OCI-LY3 (cell line): ENCODE results near the gene OVCA2.

Experiments used
- H2AFZ ChIP-seq: fragments of 200-600, 300-600 bp; shearing (Covaris generic); 2 replicates; pipeline ENCODE4 v1.6.0; 2014; ENCODE audit warnings: antibody characterized with exemption, low read depth, low read length
- H3K27ac ChIP-seq: fragments of 200-600, 300-600 bp; sonication (generic); 2 replicates; pipeline ENCODE4 v1.5.1; 2014; ENCODE audit warnings: mild to moderate bottlenecking, low read length, moderate library complexity, mixed read lengths
- H3K27me3 ChIP-seq: fragments of 200-600, 300-600 bp; sonication (generic); 2 replicates; pipeline ENCODE4 v1.6.1; 2014; ENCODE audit warnings: low read depth, low read length, mixed read lengths
- H3K36me3 ChIP-seq: fragments of 200-600, 300-600 bp; sonication (generic); replicated peaks from 2 replicates; pipeline ENCODE3; 2014; ENCODE audit warnings: low read depth, low read length, mixed read lengths
- H3K4me1 ChIP-seq: fragments of 300-600, 200-600 bp; sonication (generic); 2 replicates; pipeline ENCODE4 v1.6.1; 2014; ENCODE audit warnings: low read length, mixed read lengths
- H3K4me2 ChIP-seq: fragments of 200-600, 300-600 bp; sonication (generic); 2 replicates; pipeline ENCODE4 v1.6.1; 2014; ENCODE audit warnings: low read length, mixed read lengths
- H3K4me3 ChIP-seq: fragments of 300-600, 200-600 bp; sonication (generic); 2 replicates; pipeline ENCODE4 v1.5.1; 2014; ENCODE audit warnings: antibody characterized with exemption, mild to moderate bottlenecking, low read length, moderate library complexity
- H3K79me2 ChIP-seq: fragments of 300-600, 200-600 bp; shearing (Covaris generic); 2 replicates; pipeline ENCODE4 v1.6.1; 2014; ENCODE audit warnings: mild to moderate bottlenecking, low read length, mixed read lengths
- H3K9ac ChIP-seq: fragments of 300-600, 200-600 bp; shearing (Covaris generic); 2 replicates; pipeline ENCODE4 v1.6.0; 2014; ENCODE audit warnings: mild to moderate bottlenecking, low read length, moderate library complexity
- H3K9me3 ChIP-seq: fragments of 200-600, 300-600 bp; shearing (Covaris generic); 2 replicates; pipeline ENCODE4 v1.6.1; 2014; ENCODE audit warnings: low read length, mixed read lengths; ENCODE audit not compliant: insufficient read depth
- H4K20me1 ChIP-seq: fragments of 200-600, 300-600 bp; sonication (generic); 2 replicates; pipeline ENCODE4 v1.6.1; 2016; ENCODE audit warnings: low read length, mixed read lengths; ENCODE audit not compliant: insufficient read depth
- CTCF ChIP-seq: fragments of 200-600, 300-600 bp; sonication (generic); IDR thresholded peaks from 2 replicates; pipeline ENCODE4 v1.5.1; 2014; ENCODE audit warnings: antibody characterized with exemption, low read length, low read depth
- EZH2phosphoT487 ChIP-seq: fragments of 200-600 bp; shearing (Covaris generic); IDR thresholded peaks from 2 replicates; pipeline ENCODE4 v1.6.1; 2018; ENCODE audit warnings: antibody characterized with exemption, mixed run types, low read depth

Gene OVCA2

GRCh38 chr17:2086306-2086705 lies 44.5 kb downstream of the OVCA2 start:
- H3K4me2 ChIP-seq = 0 out of 2 replicates have a peak overlapping the region, but pooled peaks have one; percentile 85
- peaks cover 45% of the 10 kb centered on the region for H4K20me1 ChIP-seq
- no peak for TF ChIP-seq CTCF
- TF ChIP-seq EZH2phosphoT487 = no peak
- no peak overlapping the region for H2AFZ ChIP-seq
- no peak overlapping the region for H3K9ac ChIP-seq
- peaks cover 2% of the 10 kb centered on the region for H3K36me3 ChIP-seq
- H3K27me3 ChIP-seq = peaks cover 39% of the 10 kb centered on the region
- no peaks in the 10 kb centered on the region for H3K9me3 ChIP-seq
- no peak overlapping the region for H3K27ac ChIP-seq
- no peak overlapping the region for H3K4me3 ChIP-seq
- H3K79me2 ChIP-seq = no peaks in the 10 kb centered on the region
- H3K4me1 ChIP-seq = peaks cover 70% of the 10 kb centered on the region

- no peak overlapping the region for H3K9ac ChIP-seq
- no peaks in the 10 kb centered on the region for H3K9me3 ChIP-seq
- peaks cover 30% of the 10 kb centered on the region for H3K27me3 ChIP-seq
- H3K4me2 ChIP-seq = peak overlapping the region; percentile 85
- no peak for TF ChIP-seq EZH2phosphoT487
- TF ChIP-seq CTCF = no peak
- H3K36me3 ChIP-seq = no peaks in the 10 kb centered on the region
- no peaks in the 10 kb centered on the region for H3K79me2 ChIP-seq
- peak overlapping the region; percentile 26 for H3K27ac ChIP-seq
- peak overlapping the region; percentile 29; the same call in 1 of the 2 replicates for H3K4me3 ChIP-seq
- peaks cover 38% of the 10 kb centered on the region for H4K20me1 ChIP-seq
- no peak overlapping the region for H2AFZ ChIP-seq
- H3K4me1 ChIP-seq = peaks cover 70% of the 10 kb centered on the region
Measured at GRCh38 chr17:2087597-2088211, 45.9 kb downstream of the OVCA2 start.

- peak overlapping the region; percentile 76 for H3K4me3 ChIP-seq
Measured at GRCh38 chr17:2089021-2089422, 47.2 kb downstream of the OVCA2 start.

GRCh38 chr17:2090210-2090641 lies 48.4 kb downstream of the OVCA2 start:
- H2AFZ ChIP-seq = no peak overlapping the region
- peak overlapping the region; percentile 41; the same call in 1 of the 2 replicates for H3K9ac ChIP-seq
- peaks cover 49% of the 10 kb centered on the region for H3K4me1 ChIP-seq
- no peaks in the 10 kb centered on the region for H3K79me2 ChIP-seq
- no peak overlapping the region for H3K27ac ChIP-seq
- H4K20me1 ChIP-seq = peaks cover 20% of the 10 kb centered on the region
- H3K36me3 ChIP-seq = no peaks in the 10 kb centered on the region
- H3K4me2 ChIP-seq = peak overlapping the region; percentile 85
- no peaks in the 10 kb centered on the region for H3K9me3 ChIP-seq
- TF ChIP-seq CTCF (no peak), EZH2phosphoT487 (no peak)
- H3K27me3 ChIP-seq = peaks cover 24% of the 10 kb centered on the region; the same call in 1 of the 2 replicates
- H3K4me3 ChIP-seq = peak overlapping the region; percentile 76

More at GRCh38 chr17:2089021-2089422, 47.2 kb downstream of the OVCA2 start:
- H3K4me2 ChIP-seq = peak overlapping the region; percentile 85
- no peaks in the 10 kb centered on the region for H3K79me2 ChIP-seq
- H4K20me1 ChIP-seq = peaks cover 27% of the 10 kb centered on the region
- H3K27ac ChIP-seq = peak overlapping the region; percentile 66
- H3K4me1 ChIP-seq = peaks cover 58% of the 10 kb centered on the region
- H3K36me3 ChIP-seq = no peaks in the 10 kb centered on the region
- TF ChIP-seq EZH2phosphoT487 = no peak
- TF ChIP-seq CTCF = no peak
- H3K9ac ChIP-seq = peak overlapping the region; percentile 46; the same call in 1 of the 2 replicates
- peaks cover 30% of the 10 kb centered on the region for H3K27me3 ChIP-seq
- H3K9me3 ChIP-seq = no peaks in the 10 kb centered on the region
- H2AFZ ChIP-seq = no peak overlapping the region
